Spleen (tissue), 11 donors: ENCODE measurements around the gene CAPN11. TPM values are rescaled to one million over a fixed set of nuclear protein-coding genes. Genes with fewer than 3 reads are reported as not detected.
A peak's percentile ranks its signal among the peaks of the same experiment; 100 is the strongest.
"Not testable (repeated sequence)": the region's sequence is repeated elsewhere in the genome, so short reads cannot be mapped to it uniquely, and the experiment has no call there.

Experiments
- DNase-seq: peaks from one replicate; pipeline ENCODE4 v3.0.0-alpha.2; 2020
- H3K27ac ChIP-seq, 8 donors: fragments of 200-600 bp; sonication (generic) in 7 of 8; 1 replicate in 4 of 8; 2 replicates in 4 of 8; pipeline versions ENCODE4 v1.5.0 to v1.8.0; 2016 to 2021; ENCODE audit warnings: inconsistent platforms in 4 of 8, mild to moderate bottlenecking in 4 of 8, moderate library complexity in 1 of 8
- H3K27me3 ChIP-seq, 7 donors: fragments of 200-600 bp; sonication (generic) in 6 of 7; replicated peaks in 1 of 7; 1 replicate in 4 of 7; 2 replicates in 3 of 7; pipeline versions ENCODE4 v1.5.0 to v1.8.0; 2016 to 2021; ENCODE audit warnings: inconsistent platforms in 3 of 7, mild to moderate bottlenecking in 1 of 7
- H3K36me3 ChIP-seq, 6 donors: fragments of 200-600 bp; sonication (generic) in 5 of 6; 1 replicate in 4 of 6; 2 replicates in 2 of 6; pipeline versions ENCODE4 v1.5.0 to v1.8.0; 2016 to 2021; ENCODE audit warnings: inconsistent platforms in 2 of 6
- H3K4me1 ChIP-seq, 6 donors: fragments of 200-600 bp; sonication (generic) in 5 of 6; 1 replicate in 3 of 6; 2 replicates in 3 of 6; pipeline versions ENCODE4 v1.5.0 to v1.8.0; 2016 to 2021; ENCODE audit warnings: inconsistent platforms in 3 of 6
- H3K4me3 ChIP-seq, 8 donors: fragments of 200-600 bp; sonication (generic) in 7 of 8; 1 replicate in 4 of 8; 2 replicates in 4 of 8; pipeline versions ENCODE4 v1.5.0 to v1.8.0; 2016 to 2021; ENCODE audit warnings: inconsistent platforms in 4 of 8, mild to moderate bottlenecking in 4 of 8, moderate library complexity in 2 of 8
- H3K9me3 ChIP-seq, 8 donors: fragments of 200-600 bp; sonication (generic) in 7 of 8; 1 replicate in 4 of 8; 2 replicates in 4 of 8; pipeline versions ENCODE4 v1.5.0 to v1.8.0; 2016 to 2021; ENCODE audit warnings: inconsistent platforms in 4 of 8
- CTCF ChIP-seq, 11 experiments: fragments of 200-600 bp in 7 of 11; fragments of 450-650 bp in 4 of 11; sonication (generic) in 4 of 11; IDR thresholded peaks in 8 of 11; conservative IDR thresholded peaks in 3 of 11; 1 replicate in 7 of 11; 2 replicates in 4 of 11; pipeline versions ENCODE4 v1.4.0 to v1.8.0; 2016 to 2021; ENCODE audit warnings: antibody characterized with exemption in 11 of 11, inconsistent platforms in 4 of 11, mild to moderate bottlenecking in 1 of 11
- POLR2A ChIP-seq, 3 donors: fragments of 450-650 bp; IDR thresholded peaks; one replicate each; pipeline ENCODE4 v1.5.1; 2017; ENCODE audit warnings: antibody characterized with exemption in 3 of 3, mild to moderate bottlenecking in 1 of 3
- POLR2AphosphoS5 ChIP-seq, 3 donors: sonication (generic); formaldehyde crosslinking; IDR thresholded peaks; one replicate each; pipeline ENCODE4 v1.5.1; 2017; ENCODE audit warnings: antibody characterized with exemption in 3 of 3
- WGBS, 5 donors: extraction: QIAGEN DNeasy Blood & Tissue Kit in 3 of 5; methylation state at CpG; one replicate each; pipeline versions ENCODE4 v1.1.5 to v1.1.7; 2013 to 2018; 5-methylcytosine and 5-hydroxymethylcytosine counted together
- intact Hi-C: fragments of 100-400 bp; cut with DNase I; formaldehyde crosslinking; loops from one replicate; pipeline ENCODE4 v1.15.0; 2023; ENCODE audit warnings: low total_unique reads
- polyA plus RNA-seq, 3 donors: library from polyadenylated mRNA; stranded (reverse); fragments of 200-250 nt; gene quantifications; one replicate each; pipeline ENCODE4 v1.2.1, GENCODE V29; 2013
- total RNA-seq, 7 donors: library from RNA; depleted of rRNA in 3 of 7; stranded (reverse); fragments of >200 nt in 3 of 7; fragmentation: NEBNext Ultra II Directional in 4 of 7; extraction: Animal tissue kit (Norgen Biotek cat#: 25700) in 4 of 7; gene quantifications; one replicate each; pipeline versions ENCODE4 v1.1.0 to v1.2.1, GENCODE V29; 2016 to 2021
- donor health status: healthy with polysubstance abuse.
- donor health status: DM: no; HTN: no; CAD: no; lungs with moderate emphysema.
- donor health status: DM: no; HTN: no; CAD: no.
- donor health status: Bipolar disorder and iron deficiency.
- donor health status: healthy.
- donor health status: DM: no; HTN: no; CAD: no.
- donor health status: DM: yes; HTN: yes; CAD: no.

Gene CAPN11
- total and polyA plus RNA-seq, 10 donors, result 0.12 to 0.26 (median 0.17) TPM; not detected in 3

DNA sequence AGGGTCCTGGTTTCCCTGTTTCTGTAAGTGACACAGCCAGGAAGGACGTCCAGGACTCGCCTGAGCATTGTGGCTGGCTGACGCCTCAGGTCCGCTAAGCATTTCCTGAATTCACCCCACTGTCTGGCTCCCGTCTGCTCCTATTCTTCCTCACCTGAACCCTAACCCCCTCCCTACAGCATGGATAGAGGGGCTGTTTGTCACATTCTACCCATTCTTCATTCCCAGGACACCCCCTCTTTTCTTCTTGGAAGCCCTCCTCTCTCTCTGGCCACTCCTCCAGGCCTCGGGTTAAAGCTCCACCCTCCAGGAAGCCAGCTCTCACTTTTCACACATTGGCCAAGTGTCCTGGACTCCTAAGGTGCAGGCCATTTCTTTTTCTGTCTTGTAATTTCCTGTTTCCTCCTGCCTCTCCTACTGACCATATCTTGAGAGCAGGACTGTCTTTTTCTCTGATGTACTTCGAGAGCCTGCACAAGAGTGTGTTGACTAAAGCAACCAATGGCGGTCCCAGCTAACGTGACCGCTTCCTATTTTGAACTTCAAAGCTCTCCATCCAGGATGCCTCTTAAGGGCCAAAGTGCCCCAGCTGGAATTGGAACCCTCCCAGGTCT lies 33.9 kb downstream of the CAPN11 start:
- no peak for DNase-seq
- peaks cover 0 to 9% (median 0%) of the 10 kb centered on the region in 7 donors for H3K27me3 ChIP-seq
- peak overlapping the region in 1 of 8 donors; percentile 43 for H3K27ac ChIP-seq
- intact Hi-C loops, result no loop called here
- H3K4me1 ChIP-seq, result peaks cover 0 to 10% (median 5%) of the 10 kb centered on the region in 6 donors
- H3K4me3 ChIP-seq, result peak overlapping the region in 2 of 8 donors; percentile 17 to 39
- TF ChIP-seq CTCF (IDR thresholded peaks at IDR 0.05 in 8 of 11, conservative IDR thresholded peaks at IDR 0.05 in 3 of 11), result no peak
- TF ChIP-seq POLR2A (IDR thresholded peaks at IDR 0.05), result no peak
- no peak for TF ChIP-seq POLR2AphosphoS5 (IDR thresholded peaks at IDR 0.05)
- 25 to 41% (median 36%) methylated on average over 10 of the region's 10 CpGs for WGBS, 5 donors
- no peaks in the 10 kb centered on the region for H3K9me3 ChIP-seq
- no peaks in the 10 kb centered on the region for H3K36me3 ChIP-seq

- no peak overlapping the region for H3K27ac ChIP-seq
- no peak for TF ChIP-seq POLR2AphosphoS5 (IDR thresholded peaks at IDR 0.05)
- 86 to 95% (median 92%) methylated on average over 8 of the region's 8 CpGs for WGBS, 5 donors
Measured at GRCh38 chr6:44193307-44193910, 34.8 kb downstream of the CAPN11 start.

DNA sequence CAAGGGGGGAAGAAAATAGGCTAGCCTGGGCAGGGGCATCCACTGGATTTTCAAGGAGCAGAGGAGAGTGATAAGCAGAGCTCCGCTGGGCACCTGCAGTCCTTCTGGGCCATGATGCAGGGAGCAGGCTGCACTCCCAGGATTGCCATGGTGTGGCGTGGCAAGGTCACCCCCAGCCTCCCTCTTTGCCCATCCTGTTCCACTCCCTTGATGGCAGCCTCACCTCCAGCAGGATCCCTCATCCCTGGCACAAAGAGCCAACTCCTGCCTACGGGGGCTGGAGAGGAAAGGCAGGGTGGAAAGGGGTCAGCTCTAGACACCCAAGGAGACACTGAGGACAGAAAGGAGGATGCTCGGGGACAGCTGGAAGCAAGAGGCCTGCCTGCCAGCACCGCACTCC lies 35.7 kb downstream of the CAPN11 start:
- 80 to 93% (median 82%) methylated on average over 5 of the region's 5 CpGs for WGBS, 5 donors
- DNase-seq, result no peak
- intact Hi-C loops, result no loop called here
- Histone ChIP-seq H3K36me3 (no peaks in the 10 kb centered on the region), H3K4me1 (peaks cover 0 to 10% (median 5%) of the 10 kb centered on the region in 6 donors), H3K9me3 (no peaks in the 10 kb centered on the region), H3K27ac (no peak overlapping the region), H3K27me3 (peaks cover 0 to 9% (median 0%) of the 10 kb centered on the region in 7 donors), H3K4me3 (no peak overlapping the region)
- TF ChIP-seq CTCF (IDR thresholded peaks at IDR 0.05 in 8 of 11, conservative IDR thresholded peaks at IDR 0.05 in 3 of 11) (no peak), POLR2AphosphoS5 (IDR thresholded peaks at IDR 0.05) (no peak), POLR2A (IDR thresholded peaks at IDR 0.05) (no peak)

More at GRCh38 chr6:44193307-44193910, 34.8 kb downstream of the CAPN11 start:
- peaks cover 0 to 9% (median 0%) of the 10 kb centered on the region in 7 donors for H3K27me3 ChIP-seq
- H3K36me3 ChIP-seq, result no peaks in the 10 kb centered on the region
- no peak for DNase-seq
- H3K4me1 ChIP-seq, result peaks cover 0 to 10% (median 5%) of the 10 kb centered on the region in 6 donors
- H3K4me3 ChIP-seq, result no peak overlapping the region
- intact Hi-C loops, result no loop called here
- no peaks in the 10 kb centered on the region for H3K9me3 ChIP-seq

DNA sequence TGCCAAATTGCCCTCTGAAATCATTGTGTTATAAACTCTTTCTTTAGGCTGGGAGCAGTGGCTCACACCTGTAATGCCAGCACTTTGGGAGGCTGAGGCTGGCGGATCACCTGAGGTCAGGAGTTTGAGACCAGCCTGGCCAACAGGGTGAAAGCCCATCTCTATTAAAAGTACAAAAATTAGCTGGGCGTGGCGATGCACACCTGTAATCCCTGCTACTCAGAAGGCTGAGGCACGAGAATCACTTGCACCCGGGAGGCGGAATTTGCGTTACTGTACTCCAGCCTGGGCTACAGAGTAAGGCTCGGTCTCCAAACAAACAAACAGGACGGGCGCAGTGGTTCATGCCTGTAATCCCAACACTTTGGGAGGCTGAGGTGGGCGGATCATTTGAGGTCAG lies 37.7 kb downstream of the CAPN11 start:
- H3K36me3 ChIP-seq, H3K27me3 ChIP-seq, H3K27ac ChIP-seq, H3K4me1 ChIP-seq, H3K4me3 ChIP-seq, DNase-seq, intact Hi-C loops, H3K9me3 ChIP-seq: not testable (repeated sequence)
- 91 to 96% (median 92%) methylated on average over 11 of the region's 11 CpGs for WGBS, 5 donors

DNA sequence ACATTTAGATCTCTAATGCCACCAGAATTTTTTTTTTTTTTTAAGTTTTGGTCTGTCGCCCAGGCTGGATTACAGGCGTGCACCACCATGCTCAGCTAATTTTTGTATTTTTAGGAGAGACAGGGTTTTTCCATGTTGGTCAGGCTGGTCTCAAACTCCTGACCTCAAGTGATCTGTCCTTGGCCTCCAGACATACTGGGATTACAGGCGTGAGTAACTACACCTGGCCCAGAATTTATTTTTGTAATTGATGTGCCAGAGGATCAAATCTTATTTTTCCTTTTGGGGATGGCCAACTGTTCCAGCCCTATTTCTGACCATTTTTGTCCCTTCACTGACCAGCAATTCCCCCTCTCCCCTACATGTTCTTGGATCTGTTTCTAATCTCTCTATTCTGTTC lies 40.1 kb downstream of the CAPN11 start:
- no peak for DNase-seq
- TF ChIP-seq CTCF (IDR thresholded peaks at IDR 0.05 in 8 of 11, conservative IDR thresholded peaks at IDR 0.05 in 3 of 11) (no peak), POLR2AphosphoS5 (IDR thresholded peaks at IDR 0.05) (no peak)
- no peak overlapping the region for H3K4me3 ChIP-seq
- H3K36me3 ChIP-seq, result no peaks in the 10 kb centered on the region
- no peaks in the 10 kb centered on the region for H3K27me3 ChIP-seq
- intact Hi-C loops, result no loop called here
- WGBS, 5 donors, result 80 to 95% (median 85%) methylated on average over 3 of the region's 3 CpGs
- no peak overlapping the region for H3K27ac ChIP-seq
- H3K4me1 ChIP-seq, result no peaks in the 10 kb centered on the region
- no peaks in the 10 kb centered on the region for H3K9me3 ChIP-seq
